Measurements from ENCODE around the gene C11orf24. TPM values are rescaled to one million over a fixed set of nuclear protein-coding genes. Genes with fewer than 3 reads are reported as not detected.

C11orf24 gene
- total RNA-seq, 1 donor from 2014 or later = 9.7 TPM

- Histone ChIP-seq H2AFZ (replicated peaks) (no peak overlapping the region), H4K20me1 (ENCODE audit: low read depth) (no peaks in the 10 kb centered on the region), H3K79me2 (ENCODE audit: low read depth) (no peaks in the 10 kb centered on the region), H3K27ac (no peak overlapping the region), H3K9ac (no peak overlapping the region), H3K27me3 (no peaks in the 10 kb centered on the region), H3K36me3 (no peaks in the 10 kb centered on the region), H3K9me3 (ENCODE audit: low read depth) (no peaks in the 10 kb centered on the region), H3K4me1 (no peaks in the 10 kb centered on the region), H3K4me3 (no peak overlapping the region), H3F3A (ENCODE audit: low read depth) (no peaks in the 10 kb centered on the region), H3K4me2 (no peak overlapping the region)
- DNase-seq (ENCODE audit: low spot score) = no peak
- Mint-ChIP-seq H3K4me1 (no peaks in the 10 kb centered on the region), H3K27me3 (ENCODE audit: insufficient read depth, low read depth) (peaks cover 3% of the 10 kb centered on the region), H3K36me3 (no peaks in the 10 kb centered on the region), H3K9me3 (peaks cover 11% of the 10 kb centered on the region), H3K27ac (peak overlapping the region; percentile 51), H3K4me3 (no peak overlapping the region)
- TF ChIP-seq EZH2 (IDR thresholded peaks at IDR 0.05) (no peak), EZH2phosphoT487 (IDR thresholded peaks at IDR 0.05) (no peak), CTCF (IDR thresholded peaks at IDR 0.05) (no peak)
These were observed 11.1 kb upstream of the C11orf24 start for GRCh38 chr11:68282861-68283230.

DNA sequence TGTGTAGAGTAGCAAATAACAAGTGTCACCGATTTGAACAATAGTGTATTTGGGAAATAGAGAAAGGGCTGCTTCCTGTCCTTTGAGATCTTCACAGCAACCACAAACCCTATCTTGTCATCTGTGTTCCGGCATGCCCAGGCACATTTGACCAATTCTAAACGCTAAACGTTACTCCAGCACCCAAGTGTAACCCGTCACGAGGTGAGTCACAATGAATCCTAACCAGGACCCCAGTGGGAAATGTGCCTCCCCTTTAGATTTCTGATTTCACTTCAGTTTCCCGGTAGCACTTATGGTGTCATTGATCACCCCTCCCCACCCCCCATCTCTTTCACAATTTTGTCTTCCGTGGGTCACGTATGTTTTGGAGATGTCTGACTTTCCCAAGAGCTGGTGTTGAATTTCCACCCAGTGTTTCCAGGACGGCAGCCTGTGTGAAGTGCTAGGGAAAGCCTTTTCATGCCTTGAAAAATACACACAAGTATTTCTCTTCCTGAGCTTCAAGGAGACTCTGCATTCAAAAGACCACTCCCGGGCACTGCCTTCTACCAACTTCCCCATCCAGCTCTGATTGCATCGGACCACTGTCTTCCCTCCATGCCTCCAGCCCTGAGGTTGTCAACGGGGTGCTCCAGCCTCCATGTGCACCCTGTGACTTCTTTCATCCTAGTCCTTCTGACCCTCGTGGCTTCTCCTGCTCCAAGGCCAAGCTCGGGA lies 10.5 kb upstream of the C11orf24 start:
- H3K36me3 Mint-ChIP-seq = no peaks in the 10 kb centered on the region
- Histone ChIP-seq H3F3A (ENCODE audit: low read depth) (no peaks in the 10 kb centered on the region), H3K9ac (no peak overlapping the region), H3K36me3 (no peaks in the 10 kb centered on the region), H3K4me2 (no peak overlapping the region), H3K4me1 (no peaks in the 10 kb centered on the region), H3K4me3 (no peak overlapping the region), H4K20me1 (ENCODE audit: low read depth) (no peaks in the 10 kb centered on the region), H3K27ac (no peak overlapping the region), H3K9me3 (ENCODE audit: low read depth) (no peaks in the 10 kb centered on the region), H3K27me3 (no peaks in the 10 kb centered on the region), H3K79me2 (ENCODE audit: low read depth) (no peaks in the 10 kb centered on the region), H2AFZ (replicated peaks) (no peak overlapping the region)
- no peaks in the 10 kb centered on the region for H3K4me1 Mint-ChIP-seq
- no peak for DNase-seq (ENCODE audit: low spot score)
- TF ChIP-seq EZH2phosphoT487 (IDR thresholded peaks at IDR 0.05) (no peak), CTCF (IDR thresholded peaks at IDR 0.05) (no peak), EZH2 (IDR thresholded peaks at IDR 0.05) (no peak)
- peak overlapping the region; percentile 51 for H3K27ac Mint-ChIP-seq
- H3K9me3 Mint-ChIP-seq = peaks cover 8% of the 10 kb centered on the region
- peaks cover 3% of the 10 kb centered on the region for H3K27me3 Mint-ChIP-seq (ENCODE audit: insufficient read depth, low read depth)
- no peak overlapping the region for H3K4me3 Mint-ChIP-seq

DNA sequence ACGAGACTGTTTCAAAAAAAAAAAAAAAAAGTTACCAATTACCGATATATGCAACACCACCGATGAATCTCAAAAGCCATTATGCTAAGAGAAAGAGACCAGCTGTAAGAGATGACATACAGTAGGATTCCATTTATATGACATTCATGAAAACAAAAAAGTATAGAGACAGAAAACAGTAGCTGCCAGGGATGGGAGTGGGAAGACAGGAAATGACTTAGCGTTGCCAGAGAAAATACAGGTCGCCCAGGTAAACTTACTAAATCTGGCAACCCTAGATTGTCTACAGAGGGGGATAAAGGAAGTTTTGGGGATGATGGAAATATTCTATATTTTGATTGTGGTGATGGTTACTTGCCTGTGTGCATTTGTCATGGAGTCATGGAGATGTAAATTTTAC lies 7.9 kb upstream of the C11orf24 start:
- TF ChIP-seq CTCF (IDR thresholded peaks at IDR 0.05) (no peak), EZH2phosphoT487 (IDR thresholded peaks at IDR 0.05) (no peak), EZH2 (IDR thresholded peaks at IDR 0.05) (no peak)
- H3K27ac Mint-ChIP-seq = no peak overlapping the region
- DNase-seq (ENCODE audit: low spot score) = no peak
- Histone ChIP-seq H3K36me3 (no peaks in the 10 kb centered on the region), H3K4me1 (no peaks in the 10 kb centered on the region), H3K79me2 (ENCODE audit: low read depth) (no peaks in the 10 kb centered on the region), H2AFZ (replicated peaks) (no peak overlapping the region), H3K27me3 (no peaks in the 10 kb centered on the region), H3K9ac (no peak overlapping the region), H4K20me1 (ENCODE audit: low read depth) (no peaks in the 10 kb centered on the region), H3K9me3 (ENCODE audit: low read depth) (no peaks in the 10 kb centered on the region), H3K4me3 (no peak overlapping the region), H3K27ac (no peak overlapping the region), H3F3A (ENCODE audit: low read depth) (no peaks in the 10 kb centered on the region), H3K4me2 (no peak overlapping the region)
- H3K27me3 Mint-ChIP-seq (ENCODE audit: insufficient read depth, low read depth) = peaks cover 3% of the 10 kb centered on the region
- no peaks in the 10 kb centered on the region for H3K4me1 Mint-ChIP-seq
- no peak overlapping the region for H3K4me3 Mint-ChIP-seq
- H3K36me3 Mint-ChIP-seq = no peaks in the 10 kb centered on the region
- H3K9me3 Mint-ChIP-seq = peaks cover 3% of the 10 kb centered on the region

Measured in neural progenitor cell (in vitro differentiated cells).